NCI-H446 treated with DMSO at 0.1 percent for 48 hours (cell line): ENCODE data around the gene FBLN1.
"Not testable (repeated sequence)": the region's sequence is repeated elsewhere in the genome, so short reads cannot be mapped to it uniquely, and the experiment has no call there.

Experiments used
- DNase-seq: peaks from one replicate; lab custom pipeline; 2025; lab: John Stamatoyannopoulos, UW

The FBLN1 gene

DNA sequence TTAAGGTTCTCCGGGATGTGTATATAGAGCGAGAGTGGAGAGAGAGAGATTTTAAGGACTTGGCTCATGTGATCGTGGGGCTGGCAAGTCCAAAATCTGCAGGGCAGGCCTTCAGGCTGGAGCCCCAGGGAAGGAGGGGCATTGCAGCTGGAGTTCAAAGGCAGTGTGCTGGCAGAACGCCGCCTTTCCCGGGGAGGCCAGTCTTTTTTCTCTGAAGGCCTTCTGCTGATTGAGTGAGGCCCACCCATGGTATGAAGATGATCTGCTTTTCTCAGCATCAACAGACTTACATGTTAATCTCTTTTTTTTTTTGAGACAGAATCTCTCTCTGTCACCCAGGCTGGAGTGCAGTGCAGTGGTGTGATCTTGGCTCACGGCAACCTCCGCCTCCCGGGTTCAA is 25.4 kb downstream of the FBLN1 start:
- no peak for DNase-seq

- no peak for DNase-seq
These were observed 26.4 kb downstream of the FBLN1 start for GRCh38 chr22:45529105-45529504.

- no peak for DNase-seq
These were observed 27.4 kb downstream of the FBLN1 start for GRCh38 chr22:45529971-45530575.

DNA sequence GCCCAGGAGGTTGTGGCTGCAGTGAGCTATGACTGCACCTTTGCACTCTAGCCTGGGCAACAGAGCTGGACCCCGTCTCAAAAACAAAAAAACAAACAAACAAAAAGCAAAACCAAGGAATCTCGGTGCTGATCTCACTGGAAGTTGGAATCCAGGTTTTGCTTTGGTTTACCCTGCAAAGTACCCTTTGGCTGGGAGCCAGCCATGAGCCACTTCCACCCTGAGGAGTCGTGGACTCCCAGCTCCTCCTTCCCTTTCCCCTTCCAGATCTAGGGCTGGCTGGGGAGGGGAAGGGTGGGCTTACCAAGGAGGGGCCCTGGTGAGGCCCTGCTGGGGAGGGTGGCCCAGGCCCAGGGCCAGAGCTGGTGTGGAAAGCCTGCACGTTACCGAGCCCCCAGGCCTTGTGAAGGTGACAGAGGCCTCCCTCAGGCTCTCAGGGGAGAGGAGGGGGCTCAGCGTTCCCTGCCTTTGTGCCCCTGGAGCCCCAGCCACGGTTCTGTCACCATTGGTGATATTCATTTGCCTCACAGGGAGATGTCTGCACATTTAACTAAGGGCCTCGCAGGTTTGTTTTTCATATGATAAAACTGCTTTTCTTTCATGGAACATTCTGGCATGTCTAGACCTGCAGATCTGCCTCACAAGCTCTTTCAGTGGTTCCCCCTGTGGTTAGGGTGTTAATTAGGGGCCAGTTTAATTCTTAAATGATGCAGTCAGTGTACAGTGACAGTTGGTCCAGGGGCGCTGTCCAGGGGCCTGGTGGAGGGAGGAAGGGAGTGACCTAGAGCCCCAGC is 29.0 kb downstream of the FBLN1 start:
- no peak for DNase-seq

- no peak for DNase-seq
These were observed 29.6 kb downstream of the FBLN1 start for GRCh38 chr22:45532235-45532631.

GRCh38 chr22:45533703-45534102 is 31.0 kb downstream of the FBLN1 start:
- DNase-seq: no peak

- DNase-seq: peak; percentile 70
These were observed 31.9 kb downstream of the FBLN1 start for GRCh38 chr22:45534339-45535192.

GRCh38 chr22:45535290-45535689 is 32.6 kb downstream of the FBLN1 start:
- DNase-seq: peak; percentile 48

DNA sequence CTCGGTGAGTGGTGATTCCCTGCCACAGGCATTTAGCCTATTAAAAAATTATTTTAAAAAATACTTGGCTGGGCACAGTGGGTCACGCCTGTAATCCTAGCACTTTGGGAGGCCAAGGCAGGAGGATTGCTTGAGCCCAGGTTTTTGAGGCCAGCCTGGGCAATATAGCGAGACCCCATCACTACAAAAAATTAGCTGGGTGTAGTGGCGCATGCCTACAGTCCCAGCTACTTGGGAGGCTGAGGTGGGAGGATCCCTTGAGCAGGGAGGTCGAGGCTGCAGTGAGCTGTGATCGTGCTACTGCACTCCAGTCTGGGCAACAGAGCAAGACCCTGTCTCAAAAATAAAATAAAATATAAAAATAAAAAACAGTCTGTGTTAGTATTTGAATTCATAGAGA is 33.2 kb downstream of the FBLN1 start:
- DNase-seq: not testable (repeated sequence)

GRCh38 chr22:45537734-45538181 is 35.1 kb downstream of the FBLN1 start:
- DNase-seq: peak; percentile 76

- DNase-seq: peak; percentile 64
These were observed 35.6 kb downstream of the FBLN1 start for GRCh38 chr22:45538281-45538680.

DNA sequence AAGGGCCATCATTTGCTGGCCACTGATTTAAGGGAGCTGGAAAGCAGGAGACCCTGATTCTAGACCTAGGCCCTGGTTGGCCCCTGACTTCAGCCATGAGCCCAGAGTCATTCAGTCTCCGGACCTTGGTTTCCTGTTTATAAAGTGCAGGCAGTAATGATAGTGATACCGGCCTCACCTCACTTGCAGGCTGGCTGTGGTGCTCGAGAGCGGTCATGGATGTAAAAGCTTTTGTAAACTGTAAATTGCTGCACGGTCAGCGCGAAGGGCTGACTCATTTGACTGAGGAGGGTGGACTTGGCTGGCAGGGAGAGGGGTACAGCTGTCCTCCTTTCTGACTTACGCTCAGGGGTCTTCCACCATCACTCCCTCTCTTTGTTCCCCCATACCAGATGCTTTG is 37.4 kb downstream of the FBLN1 start:
- no peak for DNase-seq

DNA sequence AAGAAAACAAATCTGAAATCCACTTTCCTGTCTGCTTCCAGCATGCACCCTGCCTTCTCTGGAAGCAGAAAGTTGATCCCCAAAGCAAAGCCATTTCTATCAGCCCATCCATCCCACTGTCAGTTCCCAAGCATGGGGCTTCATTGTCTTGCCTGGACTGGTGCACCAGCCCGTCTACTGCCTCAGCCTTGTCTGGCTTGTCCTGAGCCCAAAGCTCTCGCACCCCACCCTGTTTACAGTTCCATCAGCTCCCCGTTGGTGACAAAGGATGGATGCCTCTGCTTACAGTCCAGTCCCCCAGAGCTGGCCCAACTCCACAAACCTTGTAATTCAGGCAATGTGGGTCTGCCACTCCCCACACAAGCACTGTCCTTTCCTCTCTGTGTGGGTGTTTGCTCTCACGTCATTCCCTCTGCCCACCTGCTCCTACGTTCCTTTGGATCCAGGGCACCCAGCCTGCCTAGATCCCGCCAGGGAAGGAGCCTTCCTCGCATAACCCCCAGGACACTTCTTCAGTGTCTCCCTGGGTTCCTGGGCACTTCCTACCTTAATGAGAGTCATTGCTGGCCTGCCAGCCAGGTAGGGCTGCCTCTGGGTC is 38.8 kb downstream of the FBLN1 start:
- no peak for DNase-seq

- DNase-seq: no peak
These were observed 39.4 kb downstream of the FBLN1 start for GRCh38 chr22:45542001-45542520.

GRCh38 chr22:45542736-45543135 is 40.1 kb downstream of the FBLN1 start:
- not testable (repeated sequence) for DNase-seq

GRCh38 chr22:45543243-45543642 is 40.6 kb downstream of the FBLN1 start:
- no peak for DNase-seq

DNA sequence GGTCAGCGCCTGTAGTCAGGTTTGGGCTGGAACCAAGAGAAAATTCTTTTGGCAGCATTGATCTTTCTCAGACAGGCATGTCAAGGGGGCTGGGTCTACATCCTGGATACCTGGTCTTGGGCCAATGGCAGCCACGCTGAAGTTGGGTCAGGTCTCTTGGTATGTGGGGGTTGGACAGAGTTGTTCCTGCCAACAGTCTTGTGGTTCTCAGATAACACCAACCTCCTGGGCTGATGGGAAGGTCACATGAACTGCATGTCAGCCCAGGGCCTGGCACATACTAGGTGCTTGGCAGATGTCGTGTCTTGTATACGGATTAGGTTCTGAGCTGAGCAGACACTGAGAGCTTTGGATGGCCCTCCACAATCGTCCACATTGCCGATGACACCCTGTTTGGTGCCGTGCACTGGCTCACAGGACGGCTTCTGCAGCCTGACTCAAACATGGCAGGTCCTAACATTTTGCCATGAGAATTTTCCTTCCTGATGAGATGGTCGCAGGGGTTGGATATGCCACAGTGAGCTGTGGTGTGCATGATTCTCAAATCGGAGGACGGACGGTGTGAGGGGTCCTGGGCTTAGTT is 42.0 kb downstream of the FBLN1 start:
- no peak for DNase-seq

- DNase-seq: no peak
These were observed 43.8 kb downstream of the FBLN1 start for GRCh38 chr22:45546333-45547015.

DNA sequence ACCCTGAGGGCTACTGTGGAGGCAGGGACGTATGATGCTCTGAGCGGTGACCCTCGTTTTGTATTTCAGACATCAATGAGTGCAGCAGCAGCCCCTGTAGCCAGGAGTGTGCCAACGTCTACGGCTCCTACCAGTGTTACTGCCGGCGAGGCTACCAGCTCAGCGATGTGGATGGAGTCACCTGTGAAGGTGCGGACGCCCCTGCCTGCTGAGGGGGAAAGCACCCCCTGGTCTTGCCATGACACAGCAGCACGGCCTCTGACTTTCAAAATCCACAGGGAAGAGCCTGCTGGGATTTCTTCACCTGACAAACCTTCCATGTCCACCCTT is 44.3 kb downstream of the FBLN1 start:
- no peak for DNase-seq

DNA sequence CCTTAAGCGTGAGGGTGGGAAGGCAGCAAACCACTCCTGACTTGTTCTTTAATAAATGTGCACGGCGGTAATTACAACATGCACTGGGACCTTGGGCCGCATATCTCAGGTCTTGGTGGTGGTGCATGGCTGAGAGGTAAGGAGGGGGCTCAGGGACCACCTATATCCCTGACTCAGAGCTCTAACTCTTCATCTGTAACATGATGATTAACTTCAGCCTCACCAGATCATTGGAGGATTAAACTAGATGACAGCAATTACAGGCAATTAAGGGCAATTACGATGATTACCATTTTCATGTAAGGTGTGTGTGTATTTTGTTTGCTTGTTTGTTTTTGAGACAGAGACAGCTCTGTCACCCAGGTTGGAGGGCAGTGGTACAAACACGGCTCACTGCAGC is 45.0 kb downstream of the FBLN1 start:
- no peak for DNase-seq

DNA sequence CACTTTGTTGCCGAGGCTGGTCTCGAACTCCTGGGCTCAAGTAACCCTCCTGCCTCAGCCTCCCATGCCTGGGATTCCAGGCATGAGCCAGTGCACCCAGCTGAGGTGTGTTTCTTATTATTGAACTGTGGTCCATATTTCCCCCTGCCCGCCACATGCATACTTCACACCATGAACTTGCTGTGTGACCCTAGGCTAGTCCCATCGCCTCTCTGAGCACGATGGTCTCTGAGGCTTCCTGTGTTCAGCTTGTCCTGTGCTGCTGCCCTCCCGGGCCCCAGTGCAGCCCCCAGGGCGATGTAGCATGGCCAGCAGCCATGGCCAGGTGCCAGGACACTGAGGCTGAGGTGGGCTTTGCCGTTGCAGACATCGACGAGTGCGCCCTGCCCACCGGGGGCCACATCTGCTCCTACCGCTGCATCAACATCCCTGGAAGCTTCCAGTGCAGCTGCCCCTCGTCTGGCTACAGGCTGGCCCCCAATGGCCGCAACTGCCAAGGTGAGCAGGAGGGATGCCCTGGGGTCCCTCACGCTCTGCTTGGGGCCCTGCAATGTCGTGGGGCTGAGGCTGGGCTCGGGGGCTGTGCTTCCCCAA is 45.7 kb downstream of the FBLN1 start:
- DNase-seq: no peak
